ELR (cell line): ENCODE results near the gene NFRKB.
A peak's percentile ranks its signal among the peaks of the same experiment; 100 is the strongest.

Experiments
- DNase-seq: peaks from one replicate; pipeline ENCODE4 v3.0.0-alpha.2; 2015; ENCODE audit warnings: low read depth

The NFRKB gene

GRCh38 chr11:129895126-129896041 is at the start of gene NFRKB:
TSS of gene NFRKB (minus strand) at chr11:129895578. CDS start at chr11:129892849, 2,729 bp downstream.
- DNase-seq = peak; percentile 77

GRCh38 chr11:129944696-129945095 is 49.3 kb upstream of the NFRKB start:
- no peak for DNase-seq

- no peak for DNase-seq
These were observed 47.7 kb upstream of the NFRKB start for GRCh38 chr11:129943036-129943435.

GRCh38 chr11:129939510-129939909 is 44.1 kb upstream of the NFRKB start:
- DNase-seq = no peak

GRCh38 chr11:129938764-129939163 is 43.4 kb upstream of the NFRKB start:
- no peak for DNase-seq

- no peak for DNase-seq
These were observed 42.3 kb upstream of the NFRKB start for GRCh38 chr11:129937592-129938238.

GRCh38 chr11:129935723-129936122 is 40.3 kb upstream of the NFRKB start:
- no peak for DNase-seq

- no peak for DNase-seq
These were observed 38.5 kb upstream of the NFRKB start for GRCh38 chr11:129933891-129934290.

- DNase-seq = no peak
These were observed 37.9 kb upstream of the NFRKB start for GRCh38 chr11:129933262-129933661.

GRCh38 chr11:129932381-129933067 is 37.1 kb upstream of the NFRKB start:
- DNase-seq = no peak

- DNase-seq = no peak
These were observed 35.4 kb upstream of the NFRKB start for GRCh38 chr11:129930743-129931142.

- peak; percentile 58 for DNase-seq
These were observed 34.9 kb upstream of the NFRKB start for GRCh38 chr11:129930296-129930695.

GRCh38 chr11:129929721-129930120 is 34.3 kb upstream of the NFRKB start:
- DNase-seq = no peak

GRCh38 chr11:129928923-129929692 is 33.7 kb upstream of the NFRKB start:
- DNase-seq = no peak

GRCh38 chr11:129922674-129923073 is 27.3 kb upstream of the NFRKB start:
- DNase-seq = peak; percentile 7

- no peak for DNase-seq
These were observed 23.0 kb upstream of the NFRKB start for GRCh38 chr11:129918361-129918760.

- peak; percentile 26 for DNase-seq
These were observed 21.9 kb upstream of the NFRKB start for GRCh38 chr11:129917231-129917630.

- DNase-seq = peak; percentile 70
These were observed 15.9 kb upstream of the NFRKB start for GRCh38 chr11:129911298-129911697.

- DNase-seq = no peak
These were observed 15.0 kb upstream of the NFRKB start for GRCh38 chr11:129910360-129910759.

- no peak for DNase-seq
These were observed 10.0 kb upstream of the NFRKB start for GRCh38 chr11:129905402-129905801.

GRCh38 chr11:129896062-129896461 is 684 bp upstream of the NFRKB start:
- DNase-seq = no peak
